MM.1S (cell line): Measurements from ENCODE around the gene XCL2.
"Not testable (repeated sequence)": the region's sequence is repeated elsewhere in the genome, so short reads cannot be mapped to it uniquely, and the experiment has no call there.

Source experiments
- DNase-seq: peaks from one replicate; pipeline ENCODE4 v3.0.0-alpha.2; 2015
- H2AFZ ChIP-seq: fragments of 300-600 bp; sonication (generic); 2 replicates; pipeline ENCODE4 v1.6.0; 2016; ENCODE audit warnings: antibody characterized with exemption, low read length
- H3F3A ChIP-seq: fragments of 300-600 bp; sonication (generic); 2 replicates; pipeline ENCODE4 v1.6.1; 2016; ENCODE audit warnings: mild to moderate bottlenecking, antibody characterized with exemption, low read length, moderate library complexity, mixed read lengths; ENCODE audit not compliant: insufficient read depth
- H3K27ac ChIP-seq: fragments of 300-600 bp; sonication (generic); 2 replicates; pipeline ENCODE4 v1.5.1; 2016; ENCODE audit warnings: mild to moderate bottlenecking, low read length
- H3K27me3 ChIP-seq: fragments of 300-600 bp; sonication (generic); replicated peaks from 2 replicates; pipeline ENCODE4 v1.6.0; 2016; ENCODE audit warnings: low read length; ENCODE audit not compliant: insufficient read depth
- H3K36me3 ChIP-seq: fragments of 300-600 bp; sonication (generic); replicated peaks from 2 replicates; pipeline ENCODE4 v1.6.1; 2016; ENCODE audit warnings: mild to moderate bottlenecking, low read length, mixed read lengths; ENCODE audit not compliant: insufficient read depth
- H3K4me1 ChIP-seq: fragments of 300-600 bp; sonication (generic); 2 replicates; pipeline ENCODE4 v1.6.1; 2016; ENCODE audit warnings: low read length, mixed read lengths
- H3K4me2 ChIP-seq: fragments of 300-600 bp; sonication (generic); 2 replicates; pipeline ENCODE4 v1.6.0; 2016; ENCODE audit warnings: low read depth, low read length
- H3K4me3 ChIP-seq: fragments of 300-600 bp; sonication (generic); 2 replicates; pipeline ENCODE4 v1.5.1; 2016; ENCODE audit warnings: low read length, mixed read lengths
- H3K79me2 ChIP-seq: fragments of 300-600 bp; sonication (generic); 2 replicates; pipeline ENCODE4 v1.6.1; 2016; ENCODE audit warnings: mixed run types, low read length, mixed read lengths
- H3K9ac ChIP-seq: fragments of 300-600 bp; sonication (generic); 2 replicates; pipeline ENCODE4 v1.6.1; 2016; ENCODE audit warnings: low read length, mixed read lengths
- H3K9me2 ChIP-seq: fragments of 300-600 bp; sonication (generic); replicated peaks from 2 replicates; pipeline ENCODE4 v1.6.1; 2016; ENCODE audit warnings: mild to moderate bottlenecking, low read length, mixed read lengths; ENCODE audit not compliant: insufficient read depth
- H3K9me3 ChIP-seq: fragments of 300-600 bp; sonication (generic); replicated peaks from 2 replicates; pipeline ENCODE4 v1.6.1; 2016; ENCODE audit warnings: mild to moderate bottlenecking, low read length, mixed read lengths; ENCODE audit not compliant: insufficient read depth
- H4K20me1 ChIP-seq: fragments of 300-600 bp; sonication (generic); 2 replicates; pipeline ENCODE4 v1.6.1; 2016; ENCODE audit warnings: mild to moderate bottlenecking, low read length, moderate library complexity, mixed read lengths; ENCODE audit not compliant: insufficient read depth
- EZH2 ChIP-seq: fragments of 300-600 bp; sonication (generic); optimal IDR thresholded peaks from 2 replicates; pipeline ENCODE3; 2017; ENCODE audit warnings: low read depth, mild to moderate bottlenecking, antibody characterized with exemption, low read length, mixed read lengths
- EZH2phosphoT487 ChIP-seq: fragments of 300-600 bp; sonication (generic); IDR thresholded peaks from 2 replicates; pipeline ENCODE4 v1.6.1; 2018; ENCODE audit warnings: antibody characterized with exemption, low read length
- TF ChIP-seq, protein P1 (sequence below): fragments of 300-600 bp; sonication (generic); IDR thresholded peaks from 2 replicates; pipeline ENCODE4 v1.5.1; 2016; ENCODE audit warnings: antibody characterized with exemption, low read length, mixed read lengths

Gene XCL2

DNA sequence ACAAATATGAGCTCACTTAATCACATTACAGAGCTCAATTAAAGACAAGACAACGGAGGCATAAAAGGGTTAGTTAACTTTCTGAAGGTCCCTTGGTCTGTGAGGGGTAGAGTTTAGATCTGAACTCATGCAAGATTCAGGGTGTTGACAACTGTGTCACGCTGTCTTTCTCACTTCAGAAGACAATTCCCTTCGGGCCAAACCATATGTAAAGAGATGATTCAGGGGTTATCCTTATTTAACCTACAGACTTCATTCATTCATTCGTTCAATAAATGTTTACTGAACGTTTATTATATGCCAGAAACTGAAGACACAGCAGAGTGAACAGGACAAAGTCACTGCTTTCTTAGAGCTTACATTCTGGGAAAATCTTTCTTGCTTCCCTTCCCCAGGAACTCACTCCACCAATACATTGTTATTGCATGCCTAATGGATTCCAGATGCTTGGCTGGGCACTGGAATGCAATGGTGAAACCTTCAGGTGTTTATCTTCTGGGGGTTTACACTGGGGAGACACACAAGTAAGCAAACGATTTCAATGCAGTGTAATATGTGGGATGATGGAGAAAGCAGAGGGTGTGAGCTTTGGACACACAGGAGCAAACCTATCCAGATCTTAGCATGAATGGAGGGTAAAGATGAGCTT lies 39.0 kb upstream of the XCL2 start:
- H3K27ac ChIP-seq = no peak overlapping the region
- no peak overlapping the region for H3K4me3 ChIP-seq

GRCh38 chr1:168581817-168582572 lies 38.2 kb upstream of the XCL2 start:
- Histone ChIP-seq H3K79me2 (no peaks in the 10 kb centered on the region), H3K9me3 (no peaks in the 10 kb centered on the region), H3K4me3 (no peak overlapping the region), H3K27ac (no peak overlapping the region), H3K36me3 (no peaks in the 10 kb centered on the region), H3F3A (no peaks in the 10 kb centered on the region), H3K27me3 (no peaks in the 10 kb centered on the region), H2AFZ (no peak overlapping the region), H4K20me1 (no peaks in the 10 kb centered on the region), H3K4me2 (no peak overlapping the region), H3K9me2 (no peaks in the 10 kb centered on the region), H3K9ac (no peak overlapping the region), H3K4me1 (no peaks in the 10 kb centered on the region)
- DNase-seq = no peak
- TF ChIP-seq EZH2 = no peak
- TF ChIP-seq EZH2phosphoT487 = no peak
- TF ChIP-seq, protein P1, sequence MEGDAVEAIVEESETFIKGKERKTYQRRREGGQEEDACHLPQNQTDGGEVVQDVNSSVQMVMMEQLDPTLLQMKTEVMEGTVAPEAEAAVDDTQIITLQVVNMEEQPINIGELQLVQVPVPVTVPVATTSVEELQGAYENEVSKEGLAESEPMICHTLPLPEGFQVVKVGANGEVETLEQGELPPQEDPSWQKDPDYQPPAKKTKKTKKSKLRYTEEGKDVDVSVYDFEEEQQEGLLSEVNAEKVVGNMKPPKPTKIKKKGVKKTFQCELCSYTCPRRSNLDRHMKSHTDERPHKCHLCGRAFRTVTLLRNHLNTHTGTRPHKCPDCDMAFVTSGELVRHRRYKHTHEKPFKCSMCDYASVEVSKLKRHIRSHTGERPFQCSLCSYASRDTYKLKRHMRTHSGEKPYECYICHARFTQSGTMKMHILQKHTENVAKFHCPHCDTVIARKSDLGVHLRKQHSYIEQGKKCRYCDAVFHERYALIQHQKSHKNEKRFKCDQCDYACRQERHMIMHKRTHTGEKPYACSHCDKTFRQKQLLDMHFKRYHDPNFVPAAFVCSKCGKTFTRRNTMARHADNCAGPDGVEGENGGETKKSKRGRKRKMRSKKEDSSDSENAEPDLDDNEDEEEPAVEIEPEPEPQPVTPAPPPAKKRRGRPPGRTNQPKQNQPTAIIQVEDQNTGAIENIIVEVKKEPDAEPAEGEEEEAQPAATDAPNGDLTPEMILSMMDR = no peak

More for the DNA sequence above, 39.0 kb upstream of the XCL2 start:
- H2AFZ ChIP-seq = no peak overlapping the region
- H3F3A ChIP-seq = no peaks in the 10 kb centered on the region
- no peaks in the 10 kb centered on the region for H4K20me1 ChIP-seq
- H3K9ac ChIP-seq = no peak overlapping the region
- no peaks in the 10 kb centered on the region for H3K9me2 ChIP-seq
- H3K4me2 ChIP-seq = no peak overlapping the region
- H3K79me2 ChIP-seq = no peaks in the 10 kb centered on the region
- H3K9me3 ChIP-seq = no peaks in the 10 kb centered on the region
- H3K36me3 ChIP-seq = no peaks in the 10 kb centered on the region
- H3K27me3 ChIP-seq = no peaks in the 10 kb centered on the region
- no peaks in the 10 kb centered on the region for H3K4me1 ChIP-seq
- no peak for DNase-seq
- TF ChIP-seq EZH2 = no peak
- no peak for TF ChIP-seq EZH2phosphoT487
- TF ChIP-seq, protein P1 = no peak

DNA sequence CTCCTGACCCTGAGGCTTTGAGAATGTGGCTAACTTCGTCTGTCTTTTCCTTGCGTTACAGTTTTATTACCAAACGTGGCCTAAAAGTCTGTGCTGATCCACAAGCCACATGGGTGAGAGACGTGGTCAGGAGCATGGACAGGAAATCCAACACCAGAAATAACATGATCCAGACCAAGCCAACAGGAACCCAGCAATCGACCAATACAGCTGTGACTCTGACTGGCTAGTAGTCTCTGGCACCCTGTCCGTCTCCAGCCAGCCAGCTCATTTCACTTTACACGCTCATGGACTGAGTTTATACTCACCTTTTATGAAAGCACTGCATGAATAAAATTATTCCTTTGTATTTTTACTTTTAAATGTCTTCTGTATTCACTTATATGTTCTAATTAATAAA lies 37.2 kb upstream of the XCL2 start:
- H3K9ac ChIP-seq, H3K79me2 ChIP-seq, H2AFZ ChIP-seq, H4K20me1 ChIP-seq, DNase-seq, H3K27me3 ChIP-seq, H3K4me3 ChIP-seq, H3K36me3 ChIP-seq, H3K27ac ChIP-seq, H3K9me3 ChIP-seq, H3K4me2 ChIP-seq, H3K9me2 ChIP-seq, H3F3A ChIP-seq, H3K4me1 ChIP-seq: not testable (repeated sequence)

DNA sequence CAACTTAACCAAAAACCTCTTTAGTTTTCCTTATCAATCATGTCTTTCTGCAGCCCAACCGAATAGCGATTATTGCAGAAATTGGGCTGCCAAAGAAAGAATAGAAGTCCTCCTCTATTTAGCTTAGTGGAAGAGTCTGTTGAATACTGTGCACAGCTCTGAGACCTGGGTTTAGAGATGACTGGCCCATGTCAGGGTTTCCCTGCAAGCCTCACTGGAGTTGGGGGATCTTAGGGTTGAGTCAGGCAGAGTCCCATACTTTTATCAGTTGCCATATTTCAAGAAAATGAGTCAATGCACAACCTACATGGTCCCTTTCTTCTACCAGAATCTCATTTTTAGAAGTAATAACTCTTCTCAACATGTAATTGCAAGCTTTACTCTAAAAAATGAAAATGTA lies 36.5 kb upstream of the XCL2 start:
- not testable (repeated sequence) for H2AFZ ChIP-seq, H3K36me3 ChIP-seq, H3K9me3 ChIP-seq, H3K27ac ChIP-seq, H3K79me2 ChIP-seq, H3K4me2 ChIP-seq, H3K9me2 ChIP-seq, H3K4me1 ChIP-seq, H3F3A ChIP-seq, H3K4me3 ChIP-seq, H4K20me1 ChIP-seq, H3K9ac ChIP-seq, H3K27me3 ChIP-seq, DNase-seq

DNA sequence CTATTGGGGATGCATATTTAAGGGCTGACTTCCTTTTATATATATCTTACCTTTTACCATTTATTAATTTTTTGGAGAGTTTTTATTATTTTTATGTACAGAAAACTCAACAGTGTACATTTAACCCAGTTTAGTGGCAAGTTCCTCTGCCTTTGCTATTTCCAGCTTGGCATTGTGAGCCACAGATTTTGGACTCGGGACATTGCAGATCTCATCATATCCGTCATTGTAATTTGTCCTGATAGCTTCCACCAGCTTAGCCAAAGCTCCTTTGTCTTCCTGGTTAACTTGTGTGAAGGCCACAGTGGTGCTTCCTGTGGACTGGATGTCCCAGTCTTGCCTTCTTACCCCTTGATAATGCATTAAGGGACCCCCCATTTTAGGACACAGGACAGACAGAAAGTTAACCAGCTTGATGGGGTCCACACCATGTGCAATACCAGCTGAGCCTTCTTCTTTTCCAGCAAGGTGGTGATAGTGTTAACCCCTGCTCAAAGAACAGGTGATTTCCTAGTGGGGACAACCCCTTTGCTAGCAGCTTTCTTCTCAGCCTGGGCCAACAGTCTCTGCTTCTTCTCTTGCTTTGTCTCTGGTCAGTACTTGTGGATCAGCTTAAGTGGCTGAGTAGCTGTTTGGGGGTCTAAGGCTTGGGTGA lies 34.9 kb upstream of the XCL2 start:
- H3K27me3 ChIP-seq, H3K4me3 ChIP-seq, DNase-seq, H3K79me2 ChIP-seq, H3K27ac ChIP-seq, H3F3A ChIP-seq, H2AFZ ChIP-seq, H3K4me1 ChIP-seq, H3K4me2 ChIP-seq, H3K9me3 ChIP-seq, H3K36me3 ChIP-seq, H4K20me1 ChIP-seq, H3K9ac ChIP-seq, H3K9me2 ChIP-seq: not testable (repeated sequence)

GRCh38 chr1:168576245-168576688 lies 32.5 kb upstream of the XCL2 start, which contains the start of gene XCL1:
XCL1 (plus strand) TSS chr1:168576605; CDS start chr1:168576638, 33 bp downstream.
- not testable (repeated sequence) for H4K20me1 ChIP-seq, H3K27me3 ChIP-seq, H3K9me2 ChIP-seq, H3K79me2 ChIP-seq, H3K4me2 ChIP-seq, H3K27ac ChIP-seq, H3K9me3 ChIP-seq, DNase-seq, H3K36me3 ChIP-seq, H3K4me1 ChIP-seq, H3K9ac ChIP-seq, H2AFZ ChIP-seq, H3F3A ChIP-seq, H3K4me3 ChIP-seq
